Fibroblast of villous mesenchyme (primary cell): Measurements from ENCODE around the gene PCNX1. TPM values are rescaled to one million over a fixed set of nuclear protein-coding genes. Genes with fewer than 3 reads are reported as not detected.
"Not testable (repeated sequence)": the region's sequence is repeated elsewhere in the genome, so short reads cannot be mapped to it uniquely, and the experiment has no call there.

Experiments
- DNase-seq: peaks from one replicate; pipeline ENCODE4 v3.0.0-alpha.2; 2010; ENCODE audit warnings: low read depth
- H3K4me3 ChIP-seq: 2 replicates; pipeline ENCODE4 v1.5.1; 2011; ENCODE audit warnings: low read depth, mild to moderate bottlenecking, low read length
- total RNA-seq: library from RNA; depleted of rRNA; stranded (reverse); fragments of >200 nt; gene quantifications from 2 replicates; pipeline ENCODE4 v1.2.3, GENCODE V29; 2012
- TF ChIP-seq, protein P1 (sequence below): IDR thresholded peaks from 2 replicates; pipeline ENCODE4 v1.5.1; 2012; ENCODE audit warnings: low read depth, mild to moderate bottlenecking, low read length; ENCODE audit not compliant: insufficient read depth

PCNX1 gene
- total RNA-seq, 1 donor, result 69.5 TPM

DNA sequence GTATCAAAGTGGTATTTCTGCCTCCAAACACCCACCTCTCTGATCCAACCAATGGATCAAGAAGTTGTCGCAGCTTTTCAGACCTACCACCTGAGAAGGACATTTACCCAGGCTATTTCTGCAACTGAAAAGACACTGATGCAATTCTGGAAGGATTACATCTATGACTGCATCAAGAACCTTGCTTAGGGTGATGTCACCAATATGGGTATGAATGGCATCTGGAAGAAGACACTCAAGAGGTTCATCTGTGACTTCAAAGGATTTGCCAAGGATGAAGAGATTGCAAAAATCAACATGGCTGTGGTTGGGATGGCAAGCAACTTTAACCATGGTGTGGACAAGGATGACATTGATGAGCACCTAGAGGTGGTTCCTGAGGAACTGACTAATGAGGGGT is 154.2 kb downstream of the PCNX1 start:
- TF ChIP-seq, protein P1, sequence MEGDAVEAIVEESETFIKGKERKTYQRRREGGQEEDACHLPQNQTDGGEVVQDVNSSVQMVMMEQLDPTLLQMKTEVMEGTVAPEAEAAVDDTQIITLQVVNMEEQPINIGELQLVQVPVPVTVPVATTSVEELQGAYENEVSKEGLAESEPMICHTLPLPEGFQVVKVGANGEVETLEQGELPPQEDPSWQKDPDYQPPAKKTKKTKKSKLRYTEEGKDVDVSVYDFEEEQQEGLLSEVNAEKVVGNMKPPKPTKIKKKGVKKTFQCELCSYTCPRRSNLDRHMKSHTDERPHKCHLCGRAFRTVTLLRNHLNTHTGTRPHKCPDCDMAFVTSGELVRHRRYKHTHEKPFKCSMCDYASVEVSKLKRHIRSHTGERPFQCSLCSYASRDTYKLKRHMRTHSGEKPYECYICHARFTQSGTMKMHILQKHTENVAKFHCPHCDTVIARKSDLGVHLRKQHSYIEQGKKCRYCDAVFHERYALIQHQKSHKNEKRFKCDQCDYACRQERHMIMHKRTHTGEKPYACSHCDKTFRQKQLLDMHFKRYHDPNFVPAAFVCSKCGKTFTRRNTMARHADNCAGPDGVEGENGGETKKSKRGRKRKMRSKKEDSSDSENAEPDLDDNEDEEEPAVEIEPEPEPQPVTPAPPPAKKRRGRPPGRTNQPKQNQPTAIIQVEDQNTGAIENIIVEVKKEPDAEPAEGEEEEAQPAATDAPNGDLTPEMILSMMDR, result no peak
- no peak overlapping the region for H3K4me3 ChIP-seq
- no peak for DNase-seq

DNA sequence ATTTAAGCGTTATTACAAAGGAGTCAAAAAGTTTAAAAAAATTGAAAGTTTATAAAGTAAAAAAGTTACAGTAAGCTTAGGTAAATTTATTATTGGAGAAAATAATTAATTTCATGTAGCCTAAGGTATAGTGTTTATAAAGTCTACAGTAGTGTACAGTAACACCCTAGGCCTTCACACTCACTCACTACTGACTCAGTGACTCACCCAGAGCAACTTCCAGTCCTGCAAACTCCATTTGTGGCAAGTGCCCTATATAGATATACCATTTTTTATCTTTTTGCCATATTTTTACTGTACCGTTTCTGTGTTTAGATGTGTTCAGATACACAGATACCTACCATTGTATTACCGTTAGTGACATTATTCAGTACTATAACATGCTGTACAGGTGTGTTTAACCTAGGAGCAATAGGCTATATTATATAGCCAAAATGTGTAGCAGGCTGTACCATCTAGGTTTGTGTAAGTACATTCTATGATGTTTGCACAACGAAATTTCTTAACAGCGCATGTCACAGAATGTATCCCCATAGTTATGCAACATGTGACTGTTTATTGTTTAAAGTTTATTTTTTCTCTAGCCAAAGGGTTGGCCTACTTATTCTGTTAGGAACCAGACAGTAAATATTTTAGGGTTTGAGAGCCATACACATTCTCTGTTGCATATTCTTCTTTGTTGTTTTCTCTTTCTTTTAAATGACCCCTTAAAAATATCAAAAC is 155.5 kb downstream of the PCNX1 start:
- TF ChIP-seq, protein P1, result no peak
- DNase-seq, result peak; percentile 64
- no peak overlapping the region for H3K4me3 ChIP-seq

DNA sequence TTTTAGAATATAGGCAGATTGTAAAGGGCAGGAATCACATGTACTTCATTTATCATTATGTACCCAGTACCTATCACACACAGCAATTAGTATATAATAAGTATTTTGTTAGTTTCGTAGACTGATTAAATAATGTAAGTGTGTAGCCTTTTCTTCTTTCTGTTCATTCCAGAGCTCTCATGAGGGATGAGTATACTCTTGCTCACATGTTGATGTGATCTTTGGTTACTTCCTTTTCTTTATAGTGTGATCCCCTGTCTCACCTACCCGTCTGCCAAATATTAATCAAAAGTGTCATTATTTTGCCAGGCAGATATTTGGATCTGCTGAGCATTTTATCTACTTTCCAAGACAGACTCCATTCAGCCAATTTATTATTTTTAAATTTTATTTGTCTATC is 156.1 kb downstream of the PCNX1 start:
- TF ChIP-seq, protein P1, result no peak

DNA sequence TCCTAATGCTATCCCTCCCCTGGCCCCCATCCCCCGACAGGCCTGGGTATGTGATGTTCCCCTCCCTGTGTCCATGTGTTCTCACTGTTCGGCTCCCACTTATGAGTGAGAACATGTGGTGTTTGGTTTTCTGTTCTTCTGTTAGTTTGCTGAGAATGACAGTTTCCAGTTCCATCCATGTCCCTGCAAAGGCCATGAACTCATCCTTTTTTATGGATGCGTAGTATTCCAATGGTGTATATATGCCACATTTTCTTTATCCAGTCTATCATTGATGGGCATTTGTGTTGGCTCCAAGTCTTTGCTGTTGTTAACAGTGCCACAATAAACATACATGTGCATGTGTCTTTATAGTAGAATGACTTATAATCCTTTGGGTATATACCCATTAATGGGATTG is 157.5 kb downstream of the PCNX1 start:
- not testable (repeated sequence) for DNase-seq, H3K4me3 ChIP-seq

More for the DNA sequence above, 156.1 kb downstream of the PCNX1 start:
- no peak overlapping the region for H3K4me3 ChIP-seq
- DNase-seq, result no peak

DNA sequence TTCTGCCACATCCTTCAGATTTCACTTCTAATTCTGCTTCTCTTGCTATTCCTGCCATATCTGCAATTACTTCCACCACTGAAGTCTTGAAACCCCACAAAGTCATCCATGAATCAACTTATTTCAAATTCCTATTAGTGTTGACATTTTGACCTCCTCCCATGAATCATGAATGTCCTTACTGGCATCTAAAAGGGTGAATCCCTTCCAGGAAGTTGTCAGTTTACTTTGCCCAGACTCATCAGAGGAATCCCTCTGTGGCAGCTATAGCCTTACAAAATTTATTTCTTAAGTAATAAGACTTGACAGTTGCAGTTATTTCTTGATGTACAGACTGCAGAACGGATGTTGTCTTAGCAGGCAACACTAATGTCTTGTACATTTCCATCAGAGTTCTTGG is 162.9 kb downstream of the PCNX1 start:
- TF ChIP-seq, protein P1, result no peak
- no peak for DNase-seq
- H3K4me3 ChIP-seq, result no peak overlapping the region

- TF ChIP-seq, protein P1, result no peak
- H3K4me3 ChIP-seq, result no peak overlapping the region
These were observed 163.8 kb downstream of the PCNX1 start for GRCh38 chr14:71071042-71071441.

DNA sequence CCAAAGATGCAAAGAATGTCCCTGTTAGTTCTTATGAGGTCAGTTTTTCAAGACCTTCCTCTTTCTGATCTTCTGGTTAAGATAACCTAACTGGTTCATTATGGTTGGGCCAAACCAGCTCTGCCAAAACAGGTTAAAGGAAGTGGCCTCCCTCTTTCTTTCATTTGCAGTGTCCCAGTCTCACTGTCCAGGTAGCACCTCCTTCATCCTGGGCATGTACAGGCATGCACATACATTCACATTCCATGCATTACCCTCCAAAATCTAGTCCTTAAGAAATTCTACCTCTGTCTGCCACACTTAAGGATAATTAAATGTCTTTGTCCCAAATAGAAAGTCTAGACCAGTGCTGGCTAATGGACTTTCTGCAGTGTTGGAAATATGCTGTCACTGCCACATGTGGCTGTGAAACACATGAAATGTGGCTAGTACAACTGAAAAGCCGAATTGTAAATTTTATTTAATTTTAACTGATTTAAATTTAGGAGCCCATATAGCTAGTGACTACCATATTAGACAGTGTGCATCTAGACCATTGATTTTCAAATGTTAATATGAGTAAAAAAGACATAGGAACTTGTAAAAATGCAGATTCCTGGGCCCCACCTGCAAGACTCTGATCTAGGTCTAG is 169.3 kb downstream of the PCNX1 start:
- DNase-seq, result no peak
- no peak overlapping the region for H3K4me3 ChIP-seq

More at GRCh38 chr14:71071042-71071441, 163.8 kb downstream of the PCNX1 start:
- DNase-seq, result no peak

More for the DNA sequence above, 169.3 kb downstream of the PCNX1 start:
- TF ChIP-seq, protein P1, result no peak
